A673 (cell line): ENCODE data around the gene IDH2. TPM values are rescaled to one million over a fixed set of nuclear protein-coding genes. Genes with fewer than 3 reads are reported as not detected.

ENCODE experiments used
- BruUV-seq: library from RNA; stranded (reverse); fragments of 400-500 nt; replicated peaks from 2 replicates; lab custom pipeline; 2021; lab: Mats Ljungman, UMichigan
- CTCF ChIA-PET: fragments of 300-600 bp; sonication (Branson Sonifier 250); formaldehyde crosslinking; loops from one replicate; lab custom pipeline; 2022; ENCODE audit warnings: antibody characterized with exemption; lab: Charles Lee
- POLR2A ChIA-PET: fragments of 300-600 bp; sonication (Branson Sonifier 250); formaldehyde crosslinking; loops from one replicate; lab custom pipeline; 2022; ENCODE audit warnings: antibody characterized with exemption; ENCODE audit not compliant: low non-redundant PET; lab: Charles Lee
- DNase-seq: peaks from one replicate; pipeline ENCODE4 v3.0.0-alpha.2; 2015; ENCODE audit warnings: low spot score
- H3K27ac ChIP-seq: fragments of 200-600 bp; sonication (generic); 2 replicates; pipeline ENCODE4 v1.5.1; 2016; ENCODE audit warnings: mixed run types, low read depth, mild to moderate bottlenecking, mixed read lengths, antibody characterized with exemption, low read length; ENCODE audit not compliant: poor library complexity, severe bottlenecking
- H3K27me3 ChIP-seq: fragments of 200-600 bp; sonication (generic); replicated peaks from 2 replicates; pipeline ENCODE4 v1.6.1; 2017; ENCODE audit warnings: mixed run types, low read depth, mild to moderate bottlenecking, mixed read lengths, antibody characterized with exemption, low read length; ENCODE audit not compliant: insufficient read depth, poor library complexity
- H3K36me3 ChIP-seq: fragments of 200-600 bp; sonication (generic); 2 replicates; pipeline ENCODE4 v1.6.1; 2016; ENCODE audit warnings: mixed run types, mild to moderate bottlenecking, mixed read lengths, antibody characterized with exemption, low read length; ENCODE audit not compliant: insufficient read depth, poor library complexity, severe bottlenecking
- H3K4me1 ChIP-seq: fragments of 200-600 bp; sonication (generic); 2 replicates; pipeline ENCODE4 v1.6.1; 2017; ENCODE audit warnings: mixed run types, mild to moderate bottlenecking, mixed read lengths, antibody characterized with exemption, low read length; ENCODE audit not compliant: insufficient read depth, poor library complexity, severe bottlenecking
- H3K4me3 ChIP-seq: fragments of 200-600 bp; sonication (generic); 2 replicates; pipeline ENCODE4 v1.5.1; 2016; ENCODE audit warnings: low read depth, mixed run types, mild to moderate bottlenecking, mixed read lengths, low read length; ENCODE audit not compliant: poor library complexity, severe bottlenecking
- H3K9me3 ChIP-seq: fragments of 200-600 bp; sonication (generic); 2 replicates; pipeline ENCODE4 v1.6.1; 2016; ENCODE audit warnings: mixed run types, low read depth, mild to moderate bottlenecking, mixed read lengths, antibody characterized with exemption, low read length; ENCODE audit not compliant: poor library complexity, severe bottlenecking
- CTCF ChIP-seq: fragments of 300-800, 200-600 bp; sonication (generic); conservative IDR thresholded peaks from 2 replicates; pipeline ENCODE4 v1.5.1; 2017; ENCODE audit warnings: low read depth, mild to moderate bottlenecking, antibody characterized with exemption, low read length, moderate library complexity, mixed read lengths
- EZH2 ChIP-seq: fragments of 200-600 bp; sonication (generic); IDR thresholded peaks from 2 replicates; pipeline ENCODE4 v1.6.1; 2017; ENCODE audit warnings: borderline replicate concordance, low read depth, mild to moderate bottlenecking, mixed read lengths, antibody characterized with exemption, low read length; ENCODE audit not compliant: poor library complexity, severe bottlenecking
- intact Hi-C: fragments of 100-400 bp; cut with micrococcal nuclease; formaldehyde crosslinking; loops from one replicate; pipeline ENCODE4 v1.10.0; 2022; ENCODE audit not compliant: unreplicated experiment
- total RNA-seq: library from RNA; stranded (reverse); gene quantifications from 2 replicates; pipeline ENCODE4 v1.2.3, GENCODE V29; 2021

IDH2 gene
- total RNA-seq, 1 experiment from 2014 or later: 99.0 TPM

GRCh38 chr15:90130291-90130690, 28.0 kb upstream of the IDH2 start:
- ChIA-PET POLR2A (no interaction called here), CTCF (no interaction called here)
- no TSS peak for BruUV-seq
- no peak overlapping the region for H3K4me3 ChIP-seq
- H3K27ac ChIP-seq: no peak overlapping the region
- no peak for DNase-seq
- no peaks in the 10 kb centered on the region for H3K36me3 ChIP-seq
- TF ChIP-seq EZH2 (no peak), CTCF (no peak)
- intact Hi-C loops: no loop called here
- H3K27me3 ChIP-seq: no peaks in the 10 kb centered on the region
- no peaks in the 10 kb centered on the region for H3K9me3 ChIP-seq
- no peaks in the 10 kb centered on the region for H3K4me1 ChIP-seq

GRCh38 chr15:90126596-90127435, 24.5 kb upstream of the IDH2 start:
- Histone ChIP-seq H3K4me3 (no peak overlapping the region), H3K9me3 (no peaks in the 10 kb centered on the region), H3K27ac (no peak overlapping the region), H3K27me3 (no peaks in the 10 kb centered on the region), H3K36me3 (no peaks in the 10 kb centered on the region), H3K4me1 (no peaks in the 10 kb centered on the region)
- ChIA-PET POLR2A (no interaction called here), CTCF (no interaction called here)
- intact Hi-C loops: no loop called here
- no peak for TF ChIP-seq CTCF
- no peak for TF ChIP-seq EZH2
- no TSS peak for BruUV-seq
- no peak for DNase-seq

- H3K27ac ChIP-seq: no peak overlapping the region
- intact Hi-C loops: no loop called here
- TF ChIP-seq EZH2 (no peak), CTCF (no peak)
- ChIA-PET CTCF (no interaction called here), POLR2A (no interaction called here)
- H3K27me3 ChIP-seq: no peaks in the 10 kb centered on the region
- peaks cover 3% of the 10 kb centered on the region for H3K4me1 ChIP-seq
- DNase-seq: no peak
- no peak overlapping the region for H3K4me3 ChIP-seq
- BruUV-seq: no TSS peak
- no peaks in the 10 kb centered on the region for H3K9me3 ChIP-seq
- H3K36me3 ChIP-seq: no peaks in the 10 kb centered on the region
These were observed 23.8 kb upstream of the IDH2 start for GRCh38 chr15:90126022-90126421.
